ENCODE results near the gene DCBLD1. TPM values are rescaled to one million over a fixed set of nuclear protein-coding genes. Genes with fewer than 3 reads are reported as not detected.
A peak's percentile ranks its signal among the peaks of the same experiment; 100 is the strongest.
"Not testable (repeated sequence)": the region's sequence is repeated elsewhere in the genome, so short reads cannot be mapped to it uniquely, and the experiment has no call there.

The DCBLD1 gene
- total RNA-seq, 2 donors from 2014 or later = 6.2 to 7.6 TPM

DNA sequence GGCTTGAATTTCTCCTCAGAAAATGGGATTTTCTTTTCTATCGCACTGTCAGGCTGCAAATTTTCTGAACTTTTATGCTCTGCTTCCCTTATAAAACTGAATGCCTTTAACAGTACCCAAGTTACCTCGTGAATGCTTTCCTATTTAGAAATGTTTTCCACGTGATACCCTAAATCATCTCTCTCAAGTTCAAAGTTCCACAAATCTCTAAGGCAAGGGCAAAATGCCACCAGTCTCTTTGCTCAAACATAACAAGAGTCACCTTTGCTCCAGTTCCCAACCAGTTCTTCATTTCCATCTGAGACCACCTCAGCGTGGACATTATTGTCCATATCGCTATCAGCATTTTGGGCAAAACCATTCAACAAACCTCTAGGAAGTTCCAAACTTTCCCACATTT, 35.5 kb downstream of the DCBLD1 start:
- DNase-seq (ENCODE audit: low spot score); intact Hi-C loops (cut with DNase I): not testable (repeated sequence)

DNA sequence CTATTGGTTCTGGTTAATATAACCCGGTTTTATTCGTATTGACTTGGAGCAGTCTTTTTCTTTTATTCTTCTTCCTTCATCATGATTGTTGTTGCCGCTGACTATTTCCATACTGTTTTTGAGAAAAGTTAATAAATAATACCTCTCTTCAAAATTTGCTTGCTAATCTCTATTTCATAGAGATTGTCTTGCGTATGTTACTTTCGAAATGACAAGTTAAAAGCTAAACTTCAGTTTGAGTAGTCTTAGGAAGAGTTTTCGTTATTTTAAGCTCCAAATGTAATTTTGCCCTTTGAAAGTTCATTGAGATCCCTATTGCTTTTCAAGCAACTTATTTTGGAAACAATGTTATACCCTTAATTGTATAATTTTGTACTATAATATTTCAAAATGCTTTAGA, 36.4 kb downstream of the DCBLD1 start:
- no peak for DNase-seq (ENCODE audit: low spot score)
- intact Hi-C loops (cut with DNase I) = no loop called here

DNA sequence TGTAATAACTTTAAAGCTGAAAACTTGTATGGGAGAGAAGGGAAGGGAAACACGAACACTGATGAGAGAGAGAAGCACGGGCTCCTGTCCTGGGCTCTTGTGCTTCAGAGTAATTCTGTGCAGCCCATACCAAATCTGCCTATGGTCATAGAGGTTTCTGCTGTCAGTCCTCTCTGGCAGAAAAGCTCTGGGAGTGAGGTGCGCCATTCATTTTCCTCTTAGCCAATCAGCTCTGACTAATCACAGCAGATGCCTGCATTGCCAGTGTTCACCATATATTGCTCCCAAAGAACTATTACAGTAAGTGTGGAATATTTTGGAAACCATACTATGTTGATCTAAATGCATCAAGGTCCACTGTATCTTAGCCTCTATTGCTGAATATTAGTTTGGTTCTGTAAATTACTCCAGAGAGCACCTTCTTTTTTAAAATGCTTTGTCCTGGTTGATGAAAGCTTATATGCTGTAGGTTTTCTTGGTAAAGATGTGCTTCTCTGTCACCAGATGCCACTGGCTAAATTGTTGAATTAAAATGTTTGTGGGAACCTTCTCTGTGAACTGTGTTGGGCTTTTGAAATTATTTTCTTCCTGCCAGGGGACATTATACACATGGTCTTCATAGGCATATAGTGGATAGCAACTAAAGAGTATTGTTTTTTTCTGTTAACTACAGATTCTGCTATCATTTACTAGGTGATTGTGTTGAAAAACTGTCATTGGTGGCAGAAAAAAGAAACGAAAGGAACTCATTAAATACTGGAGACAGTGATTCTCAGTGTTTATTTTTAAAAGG, 38.3 kb downstream of the DCBLD1 start:
- intact Hi-C loops (cut with DNase I) = no loop called here
- DNase-seq (ENCODE audit: low spot score) = no peak

DNA sequence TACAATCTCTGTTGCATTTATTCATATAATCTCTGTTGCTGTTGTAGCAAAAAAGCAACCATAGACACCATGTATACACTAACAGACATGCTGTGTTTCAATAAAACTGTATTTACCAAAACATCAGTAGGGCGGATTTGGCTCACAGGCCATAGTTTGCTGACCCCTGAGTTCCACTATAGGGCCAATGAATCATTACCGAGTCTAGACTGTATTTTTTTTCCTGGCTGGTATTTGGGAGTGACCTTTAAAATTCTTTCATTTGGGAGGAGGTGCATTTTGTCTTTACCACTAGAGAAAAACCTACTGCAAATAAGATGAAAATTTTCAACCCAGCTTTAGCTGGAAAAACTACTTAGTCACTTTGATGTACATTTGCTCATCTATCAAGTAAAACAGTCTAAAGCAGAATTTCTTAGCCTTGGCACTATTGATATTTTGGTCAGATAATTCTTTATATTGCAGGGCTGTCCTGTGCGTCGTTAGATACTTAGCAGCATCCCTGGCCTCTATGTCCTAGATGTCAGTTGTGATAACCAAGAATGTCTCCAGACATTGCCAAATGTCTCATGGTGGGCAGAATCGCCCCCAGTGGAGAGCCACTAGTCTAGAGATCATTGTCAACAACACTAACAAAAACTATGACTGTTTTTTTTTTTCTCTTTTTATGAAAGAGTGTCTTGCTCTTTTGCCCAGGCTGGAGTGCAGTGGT, 39.5 kb downstream of the DCBLD1 start:
- intact Hi-C loops (cut with DNase I) = no loop called here
- DNase-seq (ENCODE audit: low spot score) = no peak

DNA sequence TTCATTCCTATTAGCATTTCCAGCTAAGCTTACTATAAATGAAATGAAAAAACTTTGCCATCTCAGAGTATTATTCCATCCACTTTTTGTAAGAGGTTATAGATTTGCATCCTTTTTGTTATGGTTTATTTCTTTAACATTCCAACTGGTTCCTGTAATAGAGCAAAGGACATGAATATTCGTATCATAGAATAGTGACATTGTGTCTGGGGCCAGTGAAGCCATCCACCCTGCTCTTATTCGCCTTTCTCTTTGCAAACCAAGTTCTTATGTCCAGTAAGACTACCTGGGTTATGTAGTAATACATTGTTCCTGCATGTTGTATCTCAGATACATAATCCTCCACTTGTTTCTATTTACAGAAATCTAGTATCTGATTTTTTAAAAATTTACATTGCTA, 43.1 kb downstream of the DCBLD1 start:
- intact Hi-C loops (cut with DNase I) = no loop called here
- DNase-seq (ENCODE audit: low spot score) = no peak

DNA sequence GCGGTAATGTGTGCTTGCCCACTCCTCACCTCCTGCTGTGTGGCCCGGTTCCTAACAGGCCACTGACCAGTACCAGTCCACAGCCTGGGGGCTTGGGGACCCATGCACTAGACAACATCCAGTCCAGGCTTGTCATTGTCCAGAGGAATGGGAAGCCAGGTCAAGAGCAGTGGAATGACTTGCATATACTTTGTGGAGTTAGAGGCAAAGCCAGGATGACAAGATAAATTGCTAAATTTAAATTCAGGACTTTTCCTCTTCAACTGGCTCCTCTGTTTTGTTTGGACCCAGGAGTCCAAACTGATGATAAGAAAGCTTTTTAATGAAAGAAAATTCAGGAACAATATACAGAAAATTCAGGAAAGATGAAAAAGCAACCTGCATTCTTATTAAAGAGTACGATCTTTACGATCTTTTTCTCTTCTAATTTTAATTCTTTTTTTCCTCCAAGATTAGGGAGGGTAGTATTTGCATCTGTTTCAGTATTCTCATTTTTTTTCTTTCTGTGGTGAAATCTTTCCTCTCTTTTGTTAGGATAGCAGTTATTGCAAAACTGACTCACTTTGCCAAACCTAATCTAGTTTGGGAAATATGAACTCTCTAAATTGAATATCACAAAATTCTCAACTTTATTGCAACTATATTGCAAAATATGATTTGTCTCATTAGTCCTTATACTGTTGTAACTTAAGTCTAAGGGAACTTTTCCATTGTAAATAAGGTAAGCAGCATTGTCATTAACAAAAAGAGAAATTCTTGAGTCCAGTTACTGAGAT, 48.2 kb downstream of the DCBLD1 start:
- DNase-seq (ENCODE audit: low spot score) = no peak
- intact Hi-C loops (cut with DNase I) = no loop called here

DNA sequence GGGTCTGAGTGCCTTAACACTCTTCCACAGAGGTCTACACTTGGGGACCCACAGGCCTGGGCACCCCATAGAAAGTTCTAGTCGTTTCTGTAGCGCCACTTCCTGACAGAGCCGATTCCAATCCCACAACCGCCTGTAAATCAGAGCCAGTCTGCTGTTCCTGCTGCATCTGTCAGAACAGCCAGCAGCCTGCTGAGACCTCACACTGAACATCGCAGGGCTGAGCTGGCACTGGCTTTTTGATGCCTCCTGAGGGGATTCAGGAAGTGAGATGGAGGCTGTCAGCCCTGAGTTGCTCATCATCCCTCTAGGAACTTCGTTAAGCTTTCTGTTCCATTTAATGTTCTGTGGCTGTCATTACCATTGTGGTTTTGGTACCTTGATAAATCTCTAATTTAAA, 48.9 kb downstream of the DCBLD1 start:
- no peak for DNase-seq (ENCODE audit: low spot score)
- intact Hi-C loops (cut with DNase I) = no loop called here

DNA sequence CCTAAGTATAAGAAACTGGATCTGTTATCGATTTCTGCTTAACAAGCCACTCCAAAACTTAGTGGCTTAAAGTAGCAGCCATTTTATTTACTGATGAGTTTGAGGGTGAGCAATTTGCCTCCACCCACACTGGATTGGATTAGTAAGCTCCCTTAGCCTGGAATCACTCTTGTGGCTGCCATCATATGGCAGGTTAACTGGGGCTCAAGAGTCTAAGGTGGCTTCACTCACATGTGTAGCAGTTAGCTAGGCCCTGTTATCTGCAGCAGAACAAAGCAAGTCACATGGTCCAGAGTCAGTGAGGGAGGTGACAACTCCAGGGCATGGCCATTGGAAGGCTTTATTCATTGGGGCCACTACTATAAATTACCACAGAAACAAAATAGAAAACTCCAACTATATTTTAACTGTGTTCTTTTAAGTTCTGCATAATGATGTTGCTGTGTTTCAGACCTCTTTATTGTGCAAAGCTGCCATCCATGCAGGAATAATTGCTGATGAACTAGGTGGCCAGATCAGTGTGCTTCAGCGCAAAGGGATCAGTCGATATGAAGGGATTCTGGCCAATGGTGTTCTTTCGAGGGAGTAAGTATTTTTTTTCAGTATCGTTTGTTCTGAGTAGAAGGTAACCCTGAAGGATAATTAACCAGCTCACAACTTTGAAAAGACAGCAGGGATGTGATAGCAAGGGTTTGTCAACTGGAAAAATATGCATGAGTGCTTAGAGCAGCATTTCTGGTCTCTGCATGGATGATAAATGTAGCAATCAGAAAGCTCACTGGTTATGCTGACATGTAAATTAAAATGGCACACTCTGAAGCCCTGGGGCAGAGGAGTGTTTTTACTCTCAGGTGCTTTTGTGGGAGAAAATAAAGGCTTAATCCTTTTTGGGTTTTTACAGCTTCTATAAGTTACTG, 49.6 kb downstream of the DCBLD1 start:
- intact Hi-C loops (cut with DNase I) = no loop called here
- DNase-seq (ENCODE audit: low spot score) = no peak

DNA sequence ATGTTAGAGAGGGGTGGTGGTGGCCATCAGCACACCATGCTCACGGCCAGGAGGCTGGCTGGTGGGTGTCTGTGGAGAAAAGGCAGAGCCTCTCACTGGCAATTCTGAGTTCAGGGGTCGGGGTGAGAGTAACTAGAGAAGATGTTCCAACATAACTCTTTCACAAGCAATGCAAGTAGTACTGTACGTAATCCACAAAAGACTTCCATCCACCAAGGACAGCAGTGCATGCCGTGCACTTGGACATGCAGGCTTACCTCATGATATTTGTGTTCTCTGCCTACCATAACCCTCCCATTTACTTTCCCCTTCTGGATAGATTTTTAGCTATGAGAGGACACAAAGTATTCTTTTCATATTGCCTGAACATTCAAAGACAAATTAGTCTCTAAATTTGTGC, 51.3 kb downstream of the DCBLD1 start:
- DNase-seq (ENCODE audit: low spot score) = no peak
- intact Hi-C loops (cut with DNase I) = no loop called here

DNA sequence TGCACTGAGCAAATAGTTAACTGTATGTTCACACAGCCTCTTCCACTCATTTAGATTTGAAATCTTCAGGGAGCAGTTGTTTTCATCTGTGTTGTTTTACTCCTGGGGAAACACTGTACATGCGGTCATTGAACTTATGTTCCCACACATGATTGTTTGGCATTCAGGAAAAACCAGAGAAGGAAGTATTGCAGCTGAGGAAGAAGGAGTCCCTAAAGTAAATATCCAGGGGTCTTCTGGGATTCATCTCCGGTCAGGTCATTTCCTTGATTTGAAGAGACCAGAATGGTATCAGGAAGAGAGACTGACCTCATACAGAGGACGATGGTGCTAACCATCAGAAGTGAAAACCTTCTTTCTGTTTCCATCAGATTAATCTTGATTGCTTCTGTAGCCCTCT, 52.5 kb downstream of the DCBLD1 start:
- no peak for DNase-seq (ENCODE audit: low spot score)
- intact Hi-C loops (cut with DNase I) = no loop called here

DNA sequence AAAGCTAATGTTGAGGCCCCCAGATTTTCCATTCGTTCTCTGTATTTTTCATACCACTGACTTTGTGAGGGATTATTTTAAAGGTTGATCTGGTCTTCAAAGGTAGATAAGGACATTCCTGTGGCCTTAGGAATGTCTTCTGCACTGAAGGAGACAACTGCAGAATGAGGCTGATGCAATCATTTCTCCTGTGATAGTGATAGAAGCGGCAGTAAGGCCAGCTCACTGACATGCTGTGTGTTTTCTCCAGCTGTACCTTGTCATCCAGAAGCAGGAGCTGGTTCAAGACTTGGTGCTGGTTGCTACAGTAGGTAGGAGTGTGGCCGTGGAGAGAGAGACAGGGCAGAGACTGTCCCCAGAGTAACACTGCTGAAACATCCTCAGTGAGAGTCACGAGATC, 53.8 kb downstream of the DCBLD1 start:
- intact Hi-C loops (cut with DNase I) = no loop called here
- DNase-seq (ENCODE audit: low spot score) = no peak

DNA sequence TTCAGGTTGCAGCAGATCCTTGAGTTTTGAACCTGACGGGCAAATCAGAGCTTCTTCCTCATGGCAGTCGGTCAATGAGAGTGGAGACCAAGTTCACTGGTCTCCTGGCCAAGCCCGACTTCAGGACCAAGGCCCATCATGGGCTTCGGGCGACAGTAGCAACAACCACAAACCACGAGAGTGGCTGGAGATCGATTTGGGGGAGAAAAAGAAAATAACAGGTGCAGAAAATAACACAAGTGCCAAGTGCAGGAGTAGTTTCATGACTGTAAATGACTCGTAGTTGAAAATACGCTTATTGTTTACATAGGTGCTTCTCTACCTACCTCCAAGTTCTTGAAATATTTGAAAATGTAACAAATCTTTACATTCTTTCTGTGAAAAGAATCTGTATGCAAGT, 56.1 kb downstream of the DCBLD1 start:
- intact Hi-C loops (cut with DNase I) = no loop called here
- DNase-seq (ENCODE audit: low spot score) = no peak

DNA sequence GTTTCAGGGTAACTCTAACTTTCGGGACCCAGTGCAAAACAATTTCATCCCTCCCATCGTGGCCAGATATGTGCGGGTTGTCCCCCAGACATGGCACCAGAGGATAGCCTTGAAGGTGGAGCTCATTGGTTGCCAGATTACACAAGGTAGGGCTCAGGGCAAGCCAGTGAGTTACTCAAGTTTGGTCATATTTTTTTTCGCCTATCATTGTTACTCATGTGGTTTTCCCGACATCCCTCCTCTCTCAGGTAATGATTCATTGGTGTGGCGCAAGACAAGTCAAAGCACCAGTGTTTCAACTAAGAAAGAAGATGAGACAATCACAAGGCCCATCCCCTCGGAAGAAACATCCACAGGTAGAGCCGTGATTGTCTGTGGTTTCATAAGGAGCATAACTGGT, 58.2 kb downstream of the DCBLD1 start:
- intact Hi-C loops (cut with DNase I) = loop anchor here in 1 of 2 donors (10.0 kb wide), 1 partner anchor 54 kb away; no protein-coding TSS in a partner anchor
- DNase-seq (ENCODE audit: low spot score) = no peak

DNA sequence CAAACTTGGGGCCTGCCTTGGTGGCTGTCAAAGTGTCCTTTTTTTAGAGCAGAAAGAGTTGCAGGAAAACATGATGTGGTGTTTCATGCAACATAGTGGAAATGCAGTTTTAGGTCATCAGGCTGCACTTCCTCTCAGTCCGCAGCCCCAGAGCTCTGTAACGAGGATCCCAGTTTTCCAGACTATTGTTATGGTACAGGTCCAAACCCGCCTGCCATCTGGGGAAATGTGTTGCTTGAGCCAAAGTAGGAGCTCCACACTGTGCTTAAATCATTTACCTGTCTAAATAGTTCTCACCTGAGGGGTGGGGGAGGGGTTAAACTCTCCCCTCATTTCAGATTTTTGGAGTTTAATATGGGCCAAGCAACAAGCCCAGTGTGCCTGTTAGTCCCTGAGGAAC, 60.0 kb downstream of the DCBLD1 start:
- DNase-seq (ENCODE audit: low spot score) = no peak
- intact Hi-C loops (cut with DNase I) = loop anchor here in 1 of 2 donors (10.0 kb wide), 1 partner anchor 52 kb away; no protein-coding TSS in a partner anchor

DNA sequence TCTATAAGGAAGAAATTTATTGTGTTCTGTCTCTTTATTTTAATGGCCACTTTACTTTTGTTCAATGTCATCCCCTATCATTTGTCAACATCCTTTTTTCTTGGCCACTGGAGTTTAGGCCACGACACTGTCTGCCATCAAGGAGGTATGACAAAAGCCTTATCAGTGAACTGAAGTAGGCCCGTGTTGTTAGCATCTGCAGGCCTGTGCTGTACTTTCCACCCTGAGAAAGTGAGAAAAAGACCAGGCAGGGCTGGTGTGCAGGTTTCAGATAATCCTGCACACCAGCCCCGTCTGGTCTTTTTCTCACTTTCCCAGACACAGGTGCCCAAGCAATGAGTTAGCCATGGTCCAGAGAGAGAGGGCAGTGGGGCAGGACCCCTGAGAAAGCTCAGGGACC, 62.2 kb downstream of the DCBLD1 start:
- no peak for DNase-seq (ENCODE audit: low spot score)
- intact Hi-C loops (cut with DNase I) = loop anchor here in 1 of 2 donors (10.0 kb wide), 1 partner anchor 50 kb away; no protein-coding TSS in a partner anchor

DNA sequence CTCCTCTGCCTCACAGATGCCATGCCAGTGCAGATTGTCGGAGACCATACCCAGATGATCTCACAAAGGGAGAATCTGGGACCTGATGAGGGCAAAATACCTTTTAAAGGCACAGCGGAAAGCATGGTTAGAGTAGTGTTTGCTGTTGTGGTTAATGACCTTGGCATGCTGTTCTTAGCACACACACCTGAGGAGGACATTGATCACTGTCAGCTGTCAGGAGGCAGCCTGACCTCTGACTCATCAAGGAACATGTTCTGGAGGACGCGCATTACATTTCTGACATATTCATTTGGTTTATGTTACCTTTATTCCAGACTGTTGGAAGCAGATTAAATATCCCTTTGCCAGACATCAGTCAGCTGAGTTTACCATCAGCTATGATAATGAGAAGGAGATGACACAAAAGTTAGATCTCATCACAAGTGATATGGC, 62.7 kb downstream of the DCBLD1 start:
- intact Hi-C loops (cut with DNase I) = loop anchor here in 1 of 2 donors (10.0 kb wide), 1 partner anchor 50 kb away; no protein-coding TSS in a partner anchor
- DNase-seq (ENCODE audit: low spot score) = no peak

DNA sequence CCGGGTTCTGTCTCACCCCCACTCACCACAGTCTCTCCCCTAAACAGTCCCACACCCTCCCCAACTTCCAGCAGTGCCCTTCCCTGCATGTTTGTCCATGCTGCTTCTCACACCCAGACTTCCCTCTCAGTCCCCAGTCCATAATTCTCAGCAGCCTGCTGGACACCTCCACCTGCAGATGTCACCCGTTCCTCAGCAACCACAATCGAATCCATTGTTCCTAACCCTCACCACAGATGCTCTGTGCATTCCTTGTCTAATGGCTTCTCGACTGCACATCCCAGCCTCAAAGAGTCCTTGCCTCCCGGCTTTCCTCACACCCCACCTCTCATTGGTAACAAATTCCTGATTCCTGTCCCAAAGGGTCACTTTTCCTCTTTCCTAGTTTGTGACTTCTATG, 64.2 kb downstream of the DCBLD1 start:
- DNase-seq (ENCODE audit: low spot score) = peak; percentile 14
- intact Hi-C loops (cut with DNase I) = loop anchor here in 1 of 2 donors (10.0 kb wide), 1 partner anchor 48 kb away; no protein-coding TSS in a partner anchor

DNA sequence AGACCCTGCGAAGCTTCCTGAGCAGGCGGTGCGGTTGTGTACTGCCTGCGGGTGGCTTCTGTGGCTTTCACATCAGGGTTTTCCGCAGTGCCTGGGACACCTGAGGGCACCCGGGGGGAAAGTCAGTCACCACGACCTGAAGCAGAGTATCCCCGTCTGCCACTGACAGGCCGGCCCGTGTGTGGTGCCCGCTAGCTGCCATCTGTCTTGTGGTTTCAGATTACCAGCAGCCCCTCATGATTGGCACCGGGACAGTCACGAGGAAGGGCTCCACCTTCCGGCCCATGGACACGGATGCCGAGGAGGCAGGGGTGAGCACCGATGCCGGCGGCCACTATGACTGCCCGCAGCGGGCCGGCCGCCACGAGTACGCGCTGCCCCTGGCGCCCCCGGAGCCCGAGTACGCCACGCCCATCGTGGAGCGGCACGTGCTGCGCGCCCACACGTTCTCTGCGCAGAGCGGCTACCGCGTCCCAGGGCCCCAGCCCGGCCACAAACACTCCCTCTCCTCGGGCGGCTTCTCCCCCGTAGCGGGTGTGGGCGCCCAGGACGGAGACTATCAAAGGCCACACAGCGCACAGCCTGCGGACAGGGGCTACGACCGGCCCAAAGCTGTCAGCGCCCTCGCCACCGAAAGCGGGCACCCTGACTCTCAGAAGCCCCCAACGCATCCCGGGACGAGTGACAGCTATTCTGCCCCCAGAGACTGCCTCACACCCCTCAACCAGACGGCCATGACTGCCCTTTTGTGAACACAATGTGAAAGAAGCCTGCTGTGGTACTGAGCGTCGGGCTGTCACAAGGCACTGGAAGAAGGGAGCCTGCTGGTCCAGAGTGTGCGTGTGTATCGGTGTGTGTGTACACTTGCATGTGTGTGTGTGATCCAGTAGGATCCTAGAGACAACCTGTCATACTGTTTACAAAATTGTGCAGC, 65.5 kb downstream of the DCBLD1 start:
- intact Hi-C loops (cut with DNase I) = loop anchor here in 1 of 2 donors (10.0 kb wide), 1 partner anchor 47 kb away; no protein-coding TSS in a partner anchor
- DNase-seq (ENCODE audit: low spot score) = peak; percentile 84
